Stimulated activated CD8-positive, alpha-beta memory T cell treated with anti-CD3 and anti-CD28 coated beads, Interleukin-7, amount 100 ng/mL, for 1 hour (primary cell): ENCODE data around the gene PIGC.

Source experiments
- DNase-seq, 2 donors: peaks; one replicate each; pipeline ENCODE4 v3.0.0-alpha.2; 2020; ENCODE audit warnings: low read depth in 2 of 2

The PIGC gene

DNA sequence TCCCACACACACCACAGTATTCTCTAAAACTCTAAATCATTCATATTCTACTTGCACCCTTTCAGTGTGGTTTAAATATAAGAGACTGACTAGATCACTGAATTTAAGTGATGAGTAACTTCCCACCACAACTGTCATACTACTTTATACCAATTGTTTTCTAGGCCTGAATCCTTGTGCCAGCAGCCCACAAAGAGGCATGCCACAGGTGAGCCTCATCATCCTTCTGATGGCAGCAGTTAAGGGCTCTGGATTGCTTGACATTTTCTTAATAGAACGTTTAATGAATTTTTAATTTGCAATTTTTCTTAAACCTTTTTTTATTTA lies 13.8 kb downstream of the PIGC start:
- DNase-seq: no peak

DNA sequence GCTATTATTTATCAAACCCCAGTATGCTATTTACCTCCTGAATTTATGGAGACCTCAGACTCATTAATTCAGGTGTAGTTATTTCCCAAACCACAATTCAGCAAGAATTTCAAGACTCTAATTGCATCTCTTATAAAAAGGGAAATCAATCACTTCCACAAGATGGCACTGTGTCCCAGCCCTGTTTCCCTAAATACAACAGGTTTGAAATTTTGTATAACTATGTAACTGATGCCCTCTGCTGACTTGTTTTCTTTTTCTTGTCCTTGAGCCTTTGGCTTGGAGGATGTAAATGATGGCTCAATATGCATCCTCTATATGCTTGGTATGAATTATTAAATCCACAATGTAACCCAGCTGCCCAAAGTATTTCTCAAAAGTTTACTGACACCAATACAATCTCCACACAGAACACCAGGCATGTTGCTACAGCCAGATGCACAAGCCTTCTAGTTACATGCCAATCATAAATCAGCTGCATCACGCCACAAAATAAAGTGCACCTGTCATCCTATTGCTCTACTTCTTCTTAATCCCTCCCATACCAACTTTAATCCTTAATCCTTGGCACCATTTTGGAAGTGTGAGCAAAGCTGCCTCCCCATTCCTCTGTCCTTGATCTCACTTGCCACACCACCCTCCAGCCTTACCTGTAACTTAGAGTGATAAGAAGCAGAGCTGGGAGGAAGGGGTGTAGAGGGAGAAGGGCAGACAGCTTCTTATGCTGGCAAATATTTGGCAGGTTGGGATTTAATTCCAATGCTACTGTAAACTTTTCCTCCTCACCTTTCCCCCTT lies 14.3 kb downstream of the PIGC start:
- no peak for DNase-seq

DNA sequence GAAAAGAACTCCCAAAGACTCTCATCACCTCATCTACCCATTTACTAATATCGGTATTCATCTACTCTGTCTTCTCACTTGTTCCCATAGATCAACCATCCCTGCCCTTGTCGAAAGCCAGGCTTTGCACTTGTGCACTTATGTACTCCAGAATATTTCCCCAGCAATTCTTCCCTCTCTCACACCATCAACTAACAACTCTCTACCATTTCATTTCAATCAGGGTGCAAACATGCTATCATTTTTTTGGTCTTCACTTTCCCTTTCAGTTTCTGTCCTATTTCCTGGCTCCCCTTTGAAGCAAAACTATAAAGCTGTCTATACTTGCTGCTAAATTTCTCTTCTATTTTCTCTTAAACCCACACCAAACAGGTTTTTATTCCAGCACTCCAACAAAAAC lies 16.7 kb downstream of the PIGC start:
- DNase-seq: no peak

GRCh38 chr1:172425339-172425738 lies 18.5 kb downstream of the PIGC start:
- DNase-seq: no peak

DNA sequence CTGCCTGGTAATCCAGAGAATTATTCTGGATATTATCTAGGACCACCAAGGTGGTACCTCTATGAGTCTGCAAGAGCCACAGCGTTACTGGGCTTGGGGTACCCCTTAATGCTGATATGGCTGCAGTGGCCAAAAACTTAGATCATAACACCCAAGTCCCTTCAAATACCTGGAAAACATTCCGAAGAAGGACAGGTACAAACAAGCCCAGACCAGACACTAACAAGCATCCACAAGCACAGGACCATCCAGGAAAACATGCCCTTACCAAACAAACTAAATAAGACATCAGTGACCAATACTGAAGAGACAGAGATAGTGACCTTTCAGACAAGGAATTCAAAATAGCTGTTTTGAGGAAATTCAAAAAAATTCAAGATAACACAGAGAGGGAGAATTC lies 20.5 kb downstream of the PIGC start:
- DNase-seq: no peak

- DNase-seq: no peak
These were observed 21.8 kb downstream of the PIGC start for GRCh38 chr1:172421974-172422604.

DNA sequence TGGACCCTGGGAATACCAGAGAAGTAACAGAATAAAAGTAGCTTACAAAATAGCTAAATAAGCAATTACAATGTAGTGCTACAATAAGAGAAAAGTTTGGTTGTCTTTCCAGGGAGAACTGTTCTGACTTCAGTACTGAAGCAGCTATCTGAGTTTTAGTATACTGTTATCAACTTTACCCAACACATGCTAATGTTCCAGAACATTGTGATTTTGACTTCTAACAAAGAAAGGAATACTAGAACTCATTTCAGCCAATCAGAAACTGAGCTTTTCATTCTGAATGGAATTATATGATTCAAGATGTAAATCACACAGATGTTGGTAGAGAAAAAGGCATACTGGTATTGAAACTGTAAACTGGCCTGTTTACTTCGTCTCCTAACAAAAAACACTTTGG lies 23.5 kb downstream of the PIGC start, which contains the start of gene C1orf105:
C1orf105 (plus strand) TSS at position 301 of the 400 bp plus-strand sequence. CDS start 201 bp downstream, outside the sequence.
- no peak for DNase-seq

DNA sequence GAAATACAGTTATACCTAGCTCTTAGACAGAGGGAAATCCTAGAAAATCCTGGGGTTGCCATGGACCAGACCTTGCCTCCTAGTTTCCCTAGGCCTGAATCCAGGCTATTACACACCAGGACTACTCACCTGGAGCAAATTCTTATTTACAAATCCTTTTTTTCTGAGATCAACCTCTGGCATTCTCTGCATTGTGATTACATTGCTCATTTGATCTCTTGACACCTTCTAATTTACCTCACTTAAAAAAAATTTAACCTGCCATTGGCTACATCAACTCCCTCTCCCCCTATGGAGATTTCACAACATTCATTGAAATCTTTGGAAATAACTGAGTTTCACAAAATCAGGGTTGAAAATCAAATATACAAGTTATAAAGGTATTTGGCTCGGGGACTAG lies 26.3 kb downstream of the PIGC start:
- no peak for DNase-seq

DNA sequence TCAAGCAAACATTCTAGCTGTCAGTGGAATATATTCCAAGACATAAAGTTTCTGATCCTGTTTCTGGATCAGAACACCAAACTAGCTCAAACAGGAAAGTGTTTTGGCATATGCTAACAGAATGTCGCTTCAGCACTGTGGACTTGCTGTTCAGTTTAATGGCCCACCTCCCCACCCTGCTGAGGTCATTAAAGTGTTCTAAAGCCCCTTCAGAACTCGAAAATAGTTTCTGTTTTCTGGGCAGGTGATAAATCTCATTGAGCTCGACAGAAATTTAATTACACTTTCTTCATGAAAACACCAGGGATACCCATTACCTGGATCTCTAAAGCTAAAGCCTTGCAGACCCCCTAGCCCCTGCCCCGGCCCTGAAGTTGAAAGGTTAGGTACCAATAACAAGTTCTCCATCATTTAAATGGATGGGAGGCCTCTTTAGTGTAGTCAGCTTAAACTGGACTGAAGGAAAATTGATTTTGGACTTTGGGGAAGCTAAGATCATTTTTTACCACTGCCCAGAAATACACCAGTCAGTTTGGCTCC lies 27.3 kb downstream of the PIGC start:
- no peak for DNase-seq

DNA sequence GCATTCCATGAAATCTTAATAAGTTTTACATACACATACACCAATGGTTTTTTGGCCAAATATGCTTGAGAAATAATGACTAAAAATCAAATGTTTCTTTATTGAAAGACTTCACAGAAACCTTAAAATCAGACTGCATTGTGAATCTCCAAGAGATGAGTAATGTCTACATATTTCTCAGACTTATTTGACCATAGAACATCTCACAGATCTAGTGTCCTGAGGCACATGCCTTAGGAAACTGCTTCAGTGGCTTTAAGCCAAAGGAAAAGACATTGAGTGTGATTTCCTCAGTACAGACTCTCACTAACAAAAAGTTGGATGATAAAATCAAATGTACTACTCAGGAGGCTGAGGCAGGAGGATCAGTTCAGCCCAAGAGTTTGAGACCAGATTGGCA lies 29.5 kb downstream of the PIGC start:
- no peak for DNase-seq

GRCh38 chr1:172411791-172412338 lies 32.0 kb downstream of the PIGC start:
- no peak for DNase-seq

GRCh38 chr1:172410027-172410426 lies 33.8 kb downstream of the PIGC start:
- no peak for DNase-seq

GRCh38 chr1:172408958-172409357 lies 34.9 kb downstream of the PIGC start:
- no peak for DNase-seq

DNA sequence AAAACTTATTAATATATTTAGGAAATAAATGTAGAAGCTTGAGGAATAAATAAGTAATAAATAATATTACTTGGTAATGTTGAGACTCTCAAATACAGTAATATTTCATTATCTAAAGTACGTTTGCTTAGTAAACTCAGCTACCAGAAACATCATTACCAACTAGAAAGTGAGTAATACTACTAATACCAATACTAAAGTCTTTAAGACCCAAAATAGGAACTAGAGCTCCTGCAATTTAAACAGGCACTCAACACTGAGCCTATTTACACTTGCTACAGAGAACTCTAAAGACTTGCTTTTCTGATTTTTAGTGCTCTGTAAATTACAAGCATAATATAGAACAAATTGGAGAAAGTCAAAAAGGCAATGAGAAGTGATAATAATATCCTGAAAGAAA lies 36.9 kb downstream of the PIGC start:
- no peak for DNase-seq

DNA sequence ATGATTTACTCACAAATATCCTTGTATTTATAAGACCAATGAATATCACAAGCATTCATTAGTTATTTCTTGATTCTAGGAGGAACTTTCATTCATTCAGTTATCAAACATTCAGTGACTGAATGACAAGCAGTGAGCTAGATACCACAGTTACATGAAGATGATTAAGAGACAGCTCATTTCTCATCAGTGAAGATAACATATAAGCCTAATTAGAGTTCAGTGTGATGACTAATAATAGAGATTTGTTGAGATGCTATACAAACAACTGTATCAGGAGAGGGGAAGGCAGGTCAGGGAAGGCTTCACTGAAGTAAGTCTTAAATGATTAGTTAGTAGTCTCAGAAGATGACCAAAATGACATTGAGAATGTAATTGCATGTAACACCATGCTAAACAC lies 38.0 kb downstream of the PIGC start:
- no peak for DNase-seq

DNA sequence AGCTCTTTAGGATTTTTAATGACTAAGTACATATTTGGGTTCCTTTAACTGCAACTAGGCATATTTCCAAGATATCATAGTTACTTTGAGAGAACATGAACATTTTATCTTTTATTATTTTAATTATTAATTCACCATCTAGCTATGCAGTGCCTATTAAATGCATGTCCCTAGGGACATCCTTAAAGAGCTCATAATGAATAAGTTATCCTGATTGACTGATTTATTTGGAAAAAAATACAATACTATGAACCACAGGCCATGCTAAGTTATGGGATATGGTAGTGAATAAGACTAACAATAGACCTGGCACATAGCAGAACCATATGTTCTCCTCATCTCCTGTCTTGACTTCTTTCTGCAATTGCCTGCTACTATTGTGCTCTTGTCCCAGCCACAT lies 39.7 kb downstream of the PIGC start:
- no peak for DNase-seq

- DNase-seq: no peak
These were observed 40.8 kb downstream of the PIGC start for GRCh38 chr1:172402878-172403569.

- DNase-seq: no peak
These were observed 42.0 kb downstream of the PIGC start for GRCh38 chr1:172401892-172402291.

DNA sequence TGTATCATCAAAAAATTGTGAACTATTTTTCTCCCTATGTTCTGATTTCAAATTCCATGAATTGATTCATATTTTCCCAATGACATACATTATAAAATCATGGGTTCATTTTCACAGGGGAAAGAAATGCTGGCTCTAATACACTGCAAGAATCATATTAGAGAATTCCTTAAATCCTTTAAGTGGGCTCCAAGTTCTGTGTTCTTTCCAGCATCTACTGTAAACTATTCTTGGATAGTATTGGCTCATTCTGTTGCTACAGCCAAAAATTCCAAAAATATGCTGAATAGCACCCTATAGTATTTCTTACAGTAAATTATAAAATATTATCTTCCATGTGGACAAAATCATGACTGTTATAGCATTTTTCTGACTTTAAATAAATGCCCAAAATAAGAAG lies 42.4 kb downstream of the PIGC start:
- no peak for DNase-seq

- no peak for DNase-seq
These were observed 43.2 kb downstream of the PIGC start for GRCh38 chr1:172400722-172401105.

DNA sequence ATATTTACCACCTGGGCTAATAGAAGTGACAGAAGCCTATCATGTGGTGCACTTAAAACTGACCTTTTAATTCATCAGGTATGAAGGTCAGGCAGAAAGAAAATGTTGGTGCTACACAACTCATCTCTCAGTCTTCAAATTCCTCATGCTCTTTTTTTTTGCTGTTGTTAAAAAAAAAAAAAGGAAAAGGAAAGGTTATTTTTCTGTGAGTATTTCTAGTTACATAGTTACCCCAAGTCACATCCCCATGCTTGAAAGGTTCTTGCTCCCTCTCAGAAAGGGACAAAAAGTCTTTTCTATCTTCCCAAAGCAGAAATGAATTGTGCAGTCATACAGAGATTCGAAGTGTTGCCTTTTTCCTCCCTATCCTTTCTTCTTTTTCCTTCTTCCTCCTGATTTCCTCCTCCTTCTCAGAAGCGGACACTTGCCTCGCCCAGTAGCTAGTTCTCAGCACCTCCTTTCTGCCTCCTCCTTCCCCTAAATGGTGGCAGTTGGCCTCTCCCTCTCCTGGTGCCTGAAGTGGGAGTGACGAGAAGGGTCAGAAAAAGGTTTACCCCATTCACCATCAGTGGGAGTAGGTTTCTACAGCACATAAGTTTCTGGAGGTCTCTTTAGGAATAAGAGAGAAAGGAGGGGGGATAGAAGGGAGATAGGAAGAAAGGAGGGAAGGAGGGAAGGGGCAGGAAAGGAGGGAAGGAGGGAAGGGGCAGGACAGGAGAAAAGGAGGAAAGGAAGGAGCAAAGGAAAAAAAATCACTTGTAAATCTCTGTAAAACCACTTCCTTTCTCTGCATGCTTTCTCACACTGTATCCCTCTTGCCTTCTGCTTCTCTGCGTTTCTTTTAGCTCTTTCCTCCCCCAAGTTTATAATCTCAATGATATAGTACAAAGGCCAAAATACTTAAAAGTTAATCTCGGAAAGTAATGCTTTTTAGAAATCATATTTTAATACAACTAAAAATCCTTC lies 43.8 kb downstream of the PIGC start:
- no peak for DNase-seq
